T-helper 2 cell (primary cell): ENCODE data around the gene FGF21.
"Not testable (repeated sequence)": the region's sequence is repeated elsewhere in the genome, so short reads cannot be mapped to it uniquely, and the experiment has no call there.

ENCODE experiments used
- DNase-seq, 5 experiments: peaks; one replicate each; pipeline versions ENCODE4 v3.0.0 to v3.0.0-alpha.2; 2012 to 2022

FGF21 gene

GRCh38 chr19:48787331-48787730 is 32.0 kb downstream of the FGF21 start:
- DNase-seq = not testable (repeated sequence)

GRCh38 chr19:48793271-48793670 is 37.9 kb downstream of the FGF21 start:
- no peak for DNase-seq

- no peak for DNase-seq
Measured at GRCh38 chr19:48794291-48794690, 39.0 kb downstream of the FGF21 start.

- peak; percentile 63 to 93 (median 79) for DNase-seq
Measured at GRCh38 chr19:48795055-48795684, 39.8 kb downstream of the FGF21 start.

- no peak for DNase-seq
Measured at GRCh38 chr19:48795685-48796070, 40.4 kb downstream of the FGF21 start.

DNA sequence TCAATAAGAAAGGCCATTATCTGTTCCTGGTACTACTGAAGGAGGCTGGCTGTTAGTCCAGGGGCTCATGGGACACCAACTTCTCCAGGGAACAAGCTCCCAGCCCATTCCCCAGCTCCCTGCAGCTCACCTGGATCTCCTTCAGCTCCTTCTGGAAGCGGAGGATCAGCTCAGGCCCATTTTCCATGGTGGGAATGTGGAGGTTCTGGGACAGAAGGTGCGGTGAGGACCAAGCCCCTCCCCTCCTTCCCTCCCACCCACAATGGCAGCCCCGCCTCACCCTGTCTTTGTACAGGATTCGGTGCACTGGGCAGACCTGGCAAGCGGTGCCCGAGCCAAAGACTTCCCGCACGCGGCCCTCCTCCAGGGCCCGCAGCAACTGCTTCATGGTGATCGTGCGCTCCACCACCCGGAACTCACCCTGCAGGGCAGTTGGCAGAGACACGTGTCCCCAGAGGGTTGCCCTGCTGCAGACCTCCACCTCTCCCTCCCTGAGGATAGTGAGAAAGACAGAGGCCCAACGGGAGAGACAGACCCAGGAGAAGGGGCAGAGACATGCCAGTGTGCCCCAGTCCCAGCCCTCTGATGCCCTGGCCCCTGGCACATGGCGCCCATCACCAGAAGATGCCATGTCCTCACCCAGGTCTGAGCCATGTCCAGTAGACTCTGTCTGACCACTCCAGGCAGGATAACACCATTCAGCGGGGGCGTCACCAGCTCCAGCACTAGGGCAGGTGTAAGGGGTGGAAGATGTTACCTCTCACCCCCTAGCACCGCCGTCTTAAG is 41.2 kb downstream of the FGF21 start:
- DNase-seq = no peak

GRCh38 chr19:48797103-48797502 is 41.8 kb downstream of the FGF21 start:
- DNase-seq = no peak

GRCh38 chr19:48798937-48799336 is 43.6 kb downstream of the FGF21 start:
- DNase-seq = no peak

GRCh38 chr19:48799358-48800300 is 44.3 kb downstream of the FGF21 start:
- DNase-seq = no peak

- no peak for DNase-seq
Measured at GRCh38 chr19:48802623-48803022, 47.3 kb downstream of the FGF21 start.

DNA sequence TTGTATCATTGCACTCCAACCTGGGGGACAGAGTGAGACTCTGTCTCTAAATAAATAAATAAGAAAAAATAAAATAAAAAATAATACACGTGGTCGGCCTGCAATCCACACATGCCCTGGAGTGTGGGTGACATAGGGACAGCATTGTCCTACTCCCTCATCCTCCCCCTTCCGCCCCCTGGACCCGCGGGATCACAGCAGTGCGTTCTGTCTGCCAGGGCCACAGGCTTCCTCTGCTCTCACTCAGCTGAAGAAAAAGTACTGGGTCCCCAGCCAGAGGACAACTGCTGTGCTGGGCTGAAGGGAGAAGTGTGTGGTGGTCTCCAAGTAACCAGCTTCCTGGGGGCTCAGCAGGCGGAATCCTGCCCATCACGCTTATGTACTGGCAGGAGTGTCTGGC is 49.2 kb downstream of the FGF21 start:
- no peak for DNase-seq

DNA sequence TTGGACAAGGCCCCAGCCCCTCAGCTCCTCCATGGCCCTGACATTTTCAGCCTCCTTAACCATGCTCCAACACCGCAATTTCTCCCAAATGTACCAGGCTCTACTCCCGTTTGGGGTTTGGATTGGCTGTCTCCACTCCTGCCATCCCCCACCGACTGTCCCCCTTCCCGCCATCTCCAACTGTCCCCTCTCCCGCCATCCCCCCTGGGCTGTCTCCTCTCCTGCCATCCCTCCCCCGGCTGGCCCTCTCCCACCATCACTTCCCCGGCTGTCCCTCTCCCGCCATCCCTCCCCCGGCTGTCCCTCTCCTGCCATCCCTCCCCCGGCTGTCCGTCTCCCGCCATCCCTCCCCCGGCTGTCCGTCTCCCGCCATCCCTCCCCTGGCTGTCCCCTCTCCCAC is 50.1 kb downstream of the FGF21 start:
- DNase-seq = no peak

DNA sequence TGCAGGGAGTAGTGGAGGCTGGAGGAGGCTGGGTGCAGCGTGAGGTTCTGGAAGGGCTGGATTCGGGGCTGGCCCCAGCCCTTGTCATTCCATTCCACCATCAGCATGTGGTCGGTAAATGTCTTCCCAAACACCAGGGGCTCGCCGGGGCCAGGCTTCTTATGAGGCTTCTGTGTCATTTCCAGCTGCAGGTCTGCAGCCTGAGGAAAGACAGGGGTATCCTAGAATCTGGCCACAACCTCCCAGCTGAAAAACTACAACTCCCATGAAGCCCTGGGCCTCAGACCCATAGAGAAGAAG is 51.1 kb downstream of the FGF21 start:
- peak in 3 of 5 experiments; percentile 6 to 21 (median 20) for DNase-seq

DNA sequence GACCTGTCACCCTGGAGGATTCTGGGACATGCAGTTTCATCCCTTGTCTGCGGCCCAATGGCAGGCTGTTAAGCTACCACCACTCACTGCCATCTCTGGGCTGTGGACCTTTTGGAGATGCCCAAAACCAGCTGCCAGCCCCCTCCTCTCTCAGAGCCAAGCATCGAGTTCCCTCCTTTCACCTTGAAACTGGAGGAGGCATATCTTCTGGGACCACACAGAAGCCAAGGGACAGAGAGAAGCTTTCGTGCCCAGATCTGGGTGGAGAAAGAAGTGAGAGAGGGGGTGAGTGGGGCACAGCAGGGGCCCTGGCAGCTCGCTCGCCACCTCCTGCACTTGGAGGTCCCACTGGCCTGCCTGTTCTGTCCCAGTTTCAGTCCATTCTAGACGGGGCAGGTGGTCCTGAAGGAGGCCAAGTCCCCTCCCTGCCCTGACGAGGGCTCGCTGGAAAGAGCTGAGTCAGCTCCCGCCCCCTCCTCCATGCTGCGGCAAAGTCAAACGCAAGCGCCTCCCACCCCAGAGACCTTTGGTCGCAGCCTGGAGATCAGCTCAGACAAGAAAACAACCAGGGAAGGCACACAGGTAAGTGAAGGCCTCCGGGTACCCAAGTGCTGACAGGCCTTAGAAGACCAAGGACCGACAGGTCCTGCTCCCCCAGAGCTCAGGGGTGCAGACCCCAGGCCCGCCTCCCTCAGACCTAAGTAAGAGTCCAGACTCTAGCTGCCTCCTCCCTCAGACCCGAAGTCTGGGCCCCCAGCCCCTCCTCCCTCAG is 51.7 kb downstream of the FGF21 start:
- DNase-seq = peak in 1 of 5 experiments; percentile 71

- DNase-seq = no peak
Measured at GRCh38 chr19:48807590-48808308, 52.4 kb downstream of the FGF21 start.
